ENCODE measurements around the gene SMAD4. TPM values are rescaled to one million over a fixed set of nuclear protein-coding genes. Genes with fewer than 3 reads are reported as not detected.

The SMAD4 gene
- total RNA-seq, 1 experiment from 2014 or later: 61.3 TPM

DNA sequence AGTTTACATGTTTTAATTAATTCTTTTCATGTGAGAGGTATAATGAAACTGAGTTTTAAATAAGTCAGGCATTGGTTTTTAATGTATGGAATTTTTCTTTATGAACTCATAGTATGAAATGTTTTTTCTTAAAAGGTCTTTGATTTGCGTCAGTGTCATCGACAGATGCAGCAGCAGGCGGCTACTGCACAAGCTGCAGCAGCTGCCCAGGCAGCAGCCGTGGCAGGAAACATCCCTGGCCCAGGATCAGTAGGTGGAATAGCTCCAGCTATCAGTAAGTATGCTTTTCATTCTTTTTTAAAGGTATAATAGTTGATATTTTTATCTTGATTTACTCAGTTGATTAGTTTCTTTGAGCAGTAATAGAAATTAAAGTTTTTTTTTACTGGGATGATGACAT is 46.5 kb downstream of the SMAD4 start:
- TF ChIP-seq, protein P1, sequence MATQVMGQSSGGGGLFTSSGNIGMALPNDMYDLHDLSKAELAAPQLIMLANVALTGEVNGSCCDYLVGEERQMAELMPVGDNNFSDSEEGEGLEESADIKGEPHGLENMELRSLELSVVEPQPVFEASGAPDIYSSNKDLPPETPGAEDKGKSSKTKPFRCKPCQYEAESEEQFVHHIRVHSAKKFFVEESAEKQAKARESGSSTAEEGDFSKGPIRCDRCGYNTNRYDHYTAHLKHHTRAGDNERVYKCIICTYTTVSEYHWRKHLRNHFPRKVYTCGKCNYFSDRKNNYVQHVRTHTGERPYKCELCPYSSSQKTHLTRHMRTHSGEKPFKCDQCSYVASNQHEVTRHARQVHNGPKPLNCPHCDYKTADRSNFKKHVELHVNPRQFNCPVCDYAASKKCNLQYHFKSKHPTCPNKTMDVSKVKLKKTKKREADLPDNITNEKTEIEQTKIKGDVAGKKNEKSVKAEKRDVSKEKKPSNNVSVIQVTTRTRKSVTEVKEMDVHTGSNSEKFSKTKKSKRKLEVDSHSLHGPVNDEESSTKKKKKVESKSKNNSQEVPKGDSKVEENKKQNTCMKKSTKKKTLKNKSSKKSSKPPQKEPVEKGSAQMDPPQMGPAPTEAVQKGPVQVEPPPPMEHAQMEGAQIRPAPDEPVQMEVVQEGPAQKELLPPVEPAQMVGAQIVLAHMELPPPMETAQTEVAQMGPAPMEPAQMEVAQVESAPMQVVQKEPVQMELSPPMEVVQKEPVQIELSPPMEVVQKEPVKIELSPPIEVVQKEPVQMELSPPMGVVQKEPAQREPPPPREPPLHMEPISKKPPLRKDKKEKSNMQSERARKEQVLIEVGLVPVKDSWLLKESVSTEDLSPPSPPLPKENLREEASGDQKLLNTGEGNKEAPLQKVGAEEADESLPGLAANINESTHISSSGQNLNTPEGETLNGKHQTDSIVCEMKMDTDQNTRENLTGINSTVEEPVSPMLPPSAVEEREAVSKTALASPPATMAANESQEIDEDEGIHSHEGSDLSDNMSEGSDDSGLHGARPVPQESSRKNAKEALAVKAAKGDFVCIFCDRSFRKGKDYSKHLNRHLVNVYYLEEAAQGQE (IDR thresholded peaks at IDR 0.05; ENCODE audit: insufficient read depth in 1 of 2, low read depth in 2 of 2, low read length in 1 of 2): no peak
- TF ChIP-seq, protein P2, sequence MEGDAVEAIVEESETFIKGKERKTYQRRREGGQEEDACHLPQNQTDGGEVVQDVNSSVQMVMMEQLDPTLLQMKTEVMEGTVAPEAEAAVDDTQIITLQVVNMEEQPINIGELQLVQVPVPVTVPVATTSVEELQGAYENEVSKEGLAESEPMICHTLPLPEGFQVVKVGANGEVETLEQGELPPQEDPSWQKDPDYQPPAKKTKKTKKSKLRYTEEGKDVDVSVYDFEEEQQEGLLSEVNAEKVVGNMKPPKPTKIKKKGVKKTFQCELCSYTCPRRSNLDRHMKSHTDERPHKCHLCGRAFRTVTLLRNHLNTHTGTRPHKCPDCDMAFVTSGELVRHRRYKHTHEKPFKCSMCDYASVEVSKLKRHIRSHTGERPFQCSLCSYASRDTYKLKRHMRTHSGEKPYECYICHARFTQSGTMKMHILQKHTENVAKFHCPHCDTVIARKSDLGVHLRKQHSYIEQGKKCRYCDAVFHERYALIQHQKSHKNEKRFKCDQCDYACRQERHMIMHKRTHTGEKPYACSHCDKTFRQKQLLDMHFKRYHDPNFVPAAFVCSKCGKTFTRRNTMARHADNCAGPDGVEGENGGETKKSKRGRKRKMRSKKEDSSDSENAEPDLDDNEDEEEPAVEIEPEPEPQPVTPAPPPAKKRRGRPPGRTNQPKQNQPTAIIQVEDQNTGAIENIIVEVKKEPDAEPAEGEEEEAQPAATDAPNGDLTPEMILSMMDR (IDR thresholded peaks at IDR 0.05): no peak
- no peak for TF ChIP-seq SIN3A (IDR thresholded peaks at IDR 0.05; ENCODE audit: borderline replicate concordance, insufficient read depth, low read depth, low read length)
- no peak for TF ChIP-seq POLR2AphosphoS5 (IDR thresholded peaks at IDR 0.05; ENCODE audit: low read depth, low read length)
- no peak for TF ChIP-seq TCF7L2 (IDR thresholded peaks at IDR 0.05; ENCODE audit: low read depth, low read length)
- H3K27me3 ChIP-seq (ENCODE audit: control insufficient read depth, insufficient read depth, low read length): no peaks in the 10 kb centered on the region
- H3K4me1 ChIP-seq (ENCODE audit: control insufficient read depth, insufficient read depth, low read length): no peaks in the 10 kb centered on the region
- CTCF ChIA-PET: no interaction called here
- H3K36me3 ChIP-seq (ENCODE audit: control insufficient read depth, insufficient read depth, low read length): peaks cover 13% of the 10 kb centered on the region
- no peaks in the 10 kb centered on the region for H3K9me3 ChIP-seq (ENCODE audit: control insufficient read depth, insufficient read depth, low read depth, low read length)
- no TSS peak for BruUV-seq (replicated peaks)
- intact Hi-C loops (cut with micrococcal nuclease; ENCODE audit: unreplicated experiment): no loop called here
- H3K27ac ChIP-seq (ENCODE audit: low read length): no peak overlapping the region
- DNase-seq (ENCODE audit: low read depth, low spot score) (no peak), ATAC-seq (no peak)
- in situ Hi-C loops (cut with HindIII; ENCODE audit: low pct_unique_long_range_greater_than_20kb, low sequenced_read_pairs): no loop called here
- H3K4me3 ChIP-seq (ENCODE audit: low read depth in 2 of 2, low read length in 2 of 2): no peak overlapping the region
- POLR2A ChIA-PET: no interaction called here

DNA sequence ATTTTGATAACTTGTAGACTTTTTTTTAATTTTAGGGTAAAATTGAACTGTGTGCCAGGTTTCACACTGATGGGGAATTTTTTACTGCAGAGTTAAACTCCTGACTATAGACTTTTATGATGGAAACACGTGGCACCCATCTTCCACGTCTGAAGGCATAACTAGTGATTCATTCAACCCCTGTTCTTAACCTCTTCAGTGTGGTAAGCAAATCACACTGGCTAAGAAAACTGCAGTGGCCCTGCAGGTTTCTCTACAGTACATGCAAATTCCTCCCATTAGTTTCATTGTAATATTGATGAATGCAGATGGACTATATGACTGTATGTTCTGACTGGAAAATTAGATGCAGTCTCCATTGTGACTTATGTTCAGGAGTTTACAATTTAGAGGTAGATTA is 47.2 kb downstream of the SMAD4 start:
- TF ChIP-seq SIN3A (IDR thresholded peaks at IDR 0.05; ENCODE audit: borderline replicate concordance, insufficient read depth, low read depth, low read length): no peak
- no peak for TF ChIP-seq POLR2AphosphoS5 (IDR thresholded peaks at IDR 0.05; ENCODE audit: low read depth, low read length)
- TF ChIP-seq, protein P1 (IDR thresholded peaks at IDR 0.05; ENCODE audit: insufficient read depth in 1 of 2, low read depth in 2 of 2, low read length in 1 of 2): no peak
- TF ChIP-seq, protein P2 (IDR thresholded peaks at IDR 0.05): no peak
- TF ChIP-seq TCF7L2 (IDR thresholded peaks at IDR 0.05; ENCODE audit: low read depth, low read length): no peak
- peaks cover 13% of the 10 kb centered on the region for H3K36me3 ChIP-seq (ENCODE audit: control insufficient read depth, insufficient read depth, low read length)
- ChIA-PET CTCF (no interaction called here), POLR2A (no interaction called here)
- H3K4me3 ChIP-seq (ENCODE audit: low read depth in 2 of 2, low read length in 2 of 2): no peak overlapping the region
- H3K4me1 ChIP-seq (ENCODE audit: control insufficient read depth, insufficient read depth, low read length): no peaks in the 10 kb centered on the region
- no peak for DNase-seq (ENCODE audit: low read depth, low spot score)
- in situ Hi-C loops (cut with HindIII; ENCODE audit: low pct_unique_long_range_greater_than_20kb, low sequenced_read_pairs): no loop called here
- H3K27me3 ChIP-seq (ENCODE audit: control insufficient read depth, insufficient read depth, low read length): no peaks in the 10 kb centered on the region
- intact Hi-C loops (cut with micrococcal nuclease; ENCODE audit: unreplicated experiment): no loop called here
- no peak for ATAC-seq
- no peak overlapping the region for H3K27ac ChIP-seq (ENCODE audit: low read length)
- H3K9me3 ChIP-seq (ENCODE audit: control insufficient read depth, insufficient read depth, low read depth, low read length): no peaks in the 10 kb centered on the region
- BruUV-seq (replicated peaks): no TSS peak
